ENCODE results near the gene ACSS1.

The ACSS1 gene

DNA sequence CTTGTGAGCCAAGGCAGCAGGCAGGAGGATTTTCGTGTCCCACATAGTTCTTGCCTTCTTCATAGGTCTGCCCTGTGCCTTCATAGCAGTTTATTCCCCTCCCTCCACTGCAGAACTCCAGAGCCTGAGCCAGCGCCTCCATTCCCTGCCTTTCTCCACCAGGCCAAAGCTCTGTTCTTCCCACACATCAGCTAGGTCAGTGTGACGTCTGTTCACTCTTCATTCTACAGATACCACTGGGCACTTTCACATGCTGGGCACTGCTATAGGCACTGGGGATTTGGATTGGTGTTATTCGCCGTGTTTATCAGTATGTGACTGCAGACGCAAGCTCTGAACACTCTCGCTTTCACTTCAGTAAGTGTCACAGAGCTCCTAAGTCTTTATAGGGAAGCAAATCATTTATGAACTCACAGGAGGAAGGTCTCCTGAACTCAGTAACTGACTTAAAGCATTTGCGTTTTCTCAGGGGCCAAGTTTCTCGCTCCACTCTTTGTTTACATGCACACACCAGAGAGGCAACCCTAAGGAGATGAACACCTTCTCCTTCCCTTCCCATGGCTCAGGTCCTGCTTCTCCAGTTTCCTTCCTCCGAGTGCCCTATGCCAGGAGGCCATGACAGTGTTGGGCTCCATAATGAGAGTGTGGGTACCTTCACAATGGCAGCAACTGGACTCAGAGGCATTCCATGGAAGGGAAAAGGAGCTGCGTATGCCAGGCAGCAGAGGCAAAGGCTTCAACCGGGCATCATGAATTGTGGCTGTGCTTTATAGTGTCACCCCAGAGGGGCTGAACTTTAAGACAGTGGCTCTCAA lies 59.1 kb downstream of the ACSS1 start:
- DNase-seq (ENCODE audit: low read depth), result peak; percentile 23
- no peak overlapping the region for H3K4me3 ChIP-seq (replicated peaks; ENCODE audit: low read depth, low read length)
- no peak for TF ChIP-seq CTCF (IDR thresholded peaks at IDR 0.05; ENCODE audit: low read length, missing control alignments)

GRCh38 chr20:24998121-24998520 lies 59.8 kb downstream of the ACSS1 start:
- DNase-seq (ENCODE audit: low read depth), result no peak
- H3K4me3 ChIP-seq (replicated peaks; ENCODE audit: low read depth, low read length), result no peak overlapping the region
- TF ChIP-seq CTCF (IDR thresholded peaks at IDR 0.05; ENCODE audit: low read length, missing control alignments), result no peak

GRCh38 chr20:24996449-24997377 lies 61.2 kb downstream of the ACSS1 start:
- DNase-seq (ENCODE audit: low read depth), result no peak
- TF ChIP-seq CTCF (IDR thresholded peaks at IDR 0.05; ENCODE audit: low read length, missing control alignments), result no peak
- H3K4me3 ChIP-seq (replicated peaks; ENCODE audit: low read depth, low read length), result no peak overlapping the region

DNA sequence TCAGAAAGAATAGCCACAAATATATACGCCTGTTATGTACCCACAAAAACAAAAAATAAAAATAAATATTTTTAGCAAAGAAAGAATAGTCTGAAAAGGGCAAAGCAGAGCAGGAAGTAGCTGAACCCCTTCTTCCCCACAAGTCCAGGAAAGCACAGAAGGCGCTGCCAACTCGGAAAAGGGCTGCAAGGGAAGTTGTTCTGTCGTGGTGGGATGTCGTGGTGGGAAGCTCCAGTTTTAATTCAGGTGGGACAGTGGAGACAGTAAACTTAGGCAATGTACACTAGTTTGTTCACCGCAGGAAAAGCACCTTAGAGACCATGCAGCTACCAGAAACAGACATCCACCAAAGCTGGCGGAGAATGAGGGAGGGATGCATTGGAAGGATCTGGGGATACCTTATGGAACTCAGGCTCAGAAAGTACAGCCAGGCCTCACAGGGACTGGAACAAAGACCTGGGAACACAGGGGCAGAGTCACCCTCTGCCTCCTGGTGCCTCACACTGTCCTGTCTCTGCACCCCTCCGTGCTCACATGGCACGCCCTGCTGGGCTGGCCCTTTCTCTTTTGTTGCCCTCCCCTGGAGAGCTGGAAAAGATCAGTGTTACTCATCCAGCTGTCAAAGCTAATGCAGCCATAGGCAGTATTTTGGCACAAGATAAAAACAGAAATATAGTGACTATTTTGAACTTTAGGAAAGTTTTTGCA lies 62.0 kb downstream of the ACSS1 start:
- no peak overlapping the region for H3K4me3 ChIP-seq (replicated peaks; ENCODE audit: low read depth, low read length)
- DNase-seq (ENCODE audit: low read depth), result peak; percentile 13
- TF ChIP-seq CTCF (IDR thresholded peaks at IDR 0.05; ENCODE audit: low read length, missing control alignments), result no peak

DNA sequence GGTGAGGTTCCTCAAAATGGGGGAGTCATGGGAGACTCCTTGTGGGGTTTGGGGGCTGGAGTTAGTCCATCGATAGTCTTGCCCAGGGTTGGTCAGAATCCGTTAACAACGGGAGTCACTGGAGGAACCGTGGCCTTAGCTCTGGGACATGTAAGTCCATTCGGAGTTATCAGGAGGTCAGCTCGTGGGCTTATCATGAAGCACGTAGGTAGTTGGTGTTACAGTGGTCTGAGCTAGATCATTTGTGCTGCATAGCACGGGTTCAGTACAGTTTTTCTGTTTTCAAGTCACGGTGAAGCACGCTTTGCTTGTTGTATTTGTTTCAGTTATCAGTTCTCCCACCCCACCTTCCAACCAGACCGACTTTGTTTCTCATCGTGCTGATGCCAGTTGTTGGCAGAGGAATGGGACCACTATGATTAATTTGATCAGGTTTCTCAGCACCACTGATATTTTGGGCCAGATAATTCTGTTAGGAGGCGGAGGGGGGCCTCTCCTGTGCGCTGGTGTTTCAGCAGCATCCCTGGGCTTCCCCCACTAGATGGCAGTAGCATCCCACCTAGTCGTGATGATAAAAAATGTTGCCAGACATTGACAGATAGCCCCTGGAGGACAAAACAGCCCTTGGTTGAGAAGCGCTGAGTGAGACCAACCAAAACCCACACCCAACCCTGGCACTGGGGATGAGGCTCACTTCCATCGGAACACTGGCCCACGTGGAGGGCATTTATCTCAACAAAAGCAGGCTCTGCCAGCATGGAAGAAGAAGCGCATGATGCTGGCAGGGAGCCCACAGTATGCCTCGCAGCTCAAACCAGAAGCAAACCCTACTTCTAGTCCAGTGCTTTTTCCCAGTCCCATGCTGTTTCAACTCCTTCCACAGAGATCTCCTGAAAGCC lies 63.2 kb downstream of the ACSS1 start:
- peak; percentile 83 for DNase-seq (ENCODE audit: low read depth)
- peak; percentile 94 for TF ChIP-seq CTCF (IDR thresholded peaks at IDR 0.05; ENCODE audit: low read length, missing control alignments)
- peak overlapping the region; percentile 16 for H3K4me3 ChIP-seq (replicated peaks; ENCODE audit: low read depth, low read length)

DNA sequence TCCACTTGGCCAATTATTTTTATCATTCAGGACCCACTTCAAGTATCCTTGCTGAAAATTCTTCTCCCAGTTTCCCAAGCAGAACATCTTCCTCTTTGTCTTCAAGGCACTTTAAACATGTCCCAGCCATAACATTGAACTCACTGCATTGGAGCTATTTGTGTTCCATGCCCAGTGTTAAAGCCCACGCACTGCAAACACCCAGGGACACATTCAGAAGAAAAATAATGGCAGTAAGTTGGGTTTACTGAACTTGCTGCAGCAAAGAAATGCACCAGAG lies 63.8 kb downstream of the ACSS1 start:
- no peak for TF ChIP-seq CTCF (IDR thresholded peaks at IDR 0.05; ENCODE audit: low read length, missing control alignments)
- H3K4me3 ChIP-seq (replicated peaks; ENCODE audit: low read depth, low read length), result no peak overlapping the region
- DNase-seq (ENCODE audit: low read depth), result no peak

All from fibroblast of pulmonary artery (primary cell).